Hepatocyte (in vitro differentiated cells): ENCODE results near the gene HMGXB4. TPM values are rescaled to one million over a fixed set of nuclear protein-coding genes. Genes with fewer than 3 reads are reported as not detected.

Experiments
- DNase-seq: peaks from one replicate; pipeline ENCODE4 v3.0.0-alpha.2; 2016; ENCODE audit warnings: low spot score
- H2AFZ ChIP-seq: fragments of 200-600 bp; sonication (generic); 2 replicates; pipeline ENCODE4 v1.6.0; 2016; ENCODE audit warnings: antibody characterized with exemption, mild to moderate bottlenecking
- H3K27ac ChIP-seq: fragments of 200-600 bp; sonication (generic); 2 replicates; pipeline ENCODE4 v1.5.1; 2016; ENCODE audit warnings: mild to moderate bottlenecking
- H3K27me3 ChIP-seq: fragments of 200-600 bp; sonication (generic); 2 replicates; pipeline ENCODE4 v1.6.1; 2016
- H3K36me3 ChIP-seq: fragments of 200-600 bp; sonication (generic); replicated peaks from 2 replicates; pipeline ENCODE4 v1.5.1; 2016; ENCODE audit warnings: low read depth; ENCODE audit not compliant: insufficient read depth
- H3K4me1 ChIP-seq: fragments of 200-600 bp; sonication (generic); 2 replicates; pipeline ENCODE4 v1.5.1; 2016; ENCODE audit warnings: mild to moderate bottlenecking, moderate library complexity; ENCODE audit not compliant: insufficient read depth
- H3K4me2 ChIP-seq: fragments of 200-600 bp; sonication (generic); 2 replicates; pipeline ENCODE4 v1.6.0; 2016
- H3K4me3 ChIP-seq: fragments of 200-600 bp; sonication (generic); 2 replicates; pipeline ENCODE4 v1.5.1; 2016; ENCODE audit warnings: mild to moderate bottlenecking
- H3K79me2 ChIP-seq: fragments of 200-600 bp; sonication (generic); 2 replicates; pipeline ENCODE4 v1.6.0; 2017; ENCODE audit warnings: mild to moderate bottlenecking
- H3K9me2 ChIP-seq: fragments of 200-600 bp; sonication (generic); replicated peaks from 2 replicates; pipeline ENCODE4 v1.6.0; 2017; ENCODE audit warnings: mild to moderate bottlenecking; ENCODE audit not compliant: insufficient read depth
- H3K9me3 ChIP-seq: fragments of 200-600 bp; sonication (generic); 2 replicates; pipeline ENCODE4 v1.5.1; 2016; ENCODE audit warnings: low read depth, mild to moderate bottlenecking
- H4K20me1 ChIP-seq: fragments of 200-600 bp; sonication (generic); 2 replicates; pipeline ENCODE4 v1.6.0; 2016; ENCODE audit warnings: mild to moderate bottlenecking; ENCODE audit not compliant: insufficient read depth, poor library complexity, severe bottlenecking
- CTCF ChIP-seq: fragments of 200-600 bp; sonication (generic); IDR thresholded peaks from 2 replicates; pipeline ENCODE4 v1.5.1; 2016; ENCODE audit warnings: antibody characterized with exemption, mild to moderate bottlenecking; ENCODE audit not compliant: poor library complexity
- EZH2 ChIP-seq: fragments of 200-600 bp; sonication (generic); IDR thresholded peaks from 2 replicates; pipeline ENCODE4 v1.6.1; 2016; ENCODE audit warnings: antibody characterized with exemption, mild to moderate bottlenecking, borderline replicate concordance
- EZH2phosphoT487 ChIP-seq: fragments of 200-600 bp; sonication (generic); IDR thresholded peaks from one replicate; pipeline ENCODE4 v1.6.1; 2018; ENCODE audit warnings: antibody characterized with exemption, mild to moderate bottlenecking, low read depth, moderate library complexity; ENCODE audit not compliant: unreplicated experiment, severe bottlenecking
- WGBS: methylation state at CpG from one replicate; pipeline ENCODE4 v1.1.6; 2016; ENCODE audit warnings: low lambda C conversion rate; ENCODE audit errors: missing lambda C conversion rate; 5-methylcytosine and 5-hydroxymethylcytosine counted together
- polyA plus RNA-seq: library from polyadenylated mRNA; unstranded; fragments of >200 nt; fragmentation: Nextera tagmentation; extraction: Ambion mirVana; gene quantifications from 2 replicates; pipeline ENCODE4 v1.2.1, GENCODE V29; 2016
- total RNA-seq: library from RNA; depleted of rRNA; stranded (reverse); fragments of >200 nt; gene quantifications from 2 replicates; pipeline ENCODE4 v1.2.3, GENCODE V29; 2014

The HMGXB4 gene
- total and polyA plus RNA-seq, 2 experiments from 2014 or later, result 17.2 to 19.0 TPM

- H3K4me3 ChIP-seq, result no peak overlapping the region
- TF ChIP-seq EZH2 (no peak), CTCF (no peak), EZH2phosphoT487 (no peak)
- H3K36me3 ChIP-seq, result no peaks in the 10 kb centered on the region
- no peak for DNase-seq
- H3K9me3 ChIP-seq, result no peaks in the 10 kb centered on the region
- peaks cover 40% of the 10 kb centered on the region for H3K4me1 ChIP-seq
- H3K27ac ChIP-seq, result peak overlapping the region; percentile 89
- H2AFZ ChIP-seq, result no peak overlapping the region
- peaks cover 64% of the 10 kb centered on the region for H3K79me2 ChIP-seq
- 85% methylated on average over 16 of the region's 16 CpGs for WGBS
- H3K4me2 ChIP-seq, result no peak overlapping the region
- no peaks in the 10 kb centered on the region for H3K9me2 ChIP-seq
- no peaks in the 10 kb centered on the region for H3K27me3 ChIP-seq
- peaks cover 50% of the 10 kb centered on the region for H4K20me1 ChIP-seq
These were observed 57.1 kb downstream of the HMGXB4 start for GRCh38 chr22:35314161-35314942.

- TF ChIP-seq EZH2phosphoT487 (no peak), EZH2 (no peak), CTCF (no peak)
- Histone ChIP-seq H3K4me3 (no peak overlapping the region), H4K20me1 (peaks cover 55% of the 10 kb centered on the region), H3K27me3 (no peaks in the 10 kb centered on the region), H2AFZ (no peak overlapping the region), H3K9me3 (no peaks in the 10 kb centered on the region), H3K4me1 (peaks cover 33% of the 10 kb centered on the region), H3K27ac (no peak overlapping the region), H3K9me2 (no peaks in the 10 kb centered on the region), H3K4me2 (no peak overlapping the region), H3K79me2 (peaks cover 55% of the 10 kb centered on the region), H3K36me3 (no peaks in the 10 kb centered on the region)
- 87% methylated on average over 11 of the region's 12 CpGs for WGBS
- DNase-seq, result no peak
These were observed 58.0 kb downstream of the HMGXB4 start for GRCh38 chr22:35315141-35315854.

DNA sequence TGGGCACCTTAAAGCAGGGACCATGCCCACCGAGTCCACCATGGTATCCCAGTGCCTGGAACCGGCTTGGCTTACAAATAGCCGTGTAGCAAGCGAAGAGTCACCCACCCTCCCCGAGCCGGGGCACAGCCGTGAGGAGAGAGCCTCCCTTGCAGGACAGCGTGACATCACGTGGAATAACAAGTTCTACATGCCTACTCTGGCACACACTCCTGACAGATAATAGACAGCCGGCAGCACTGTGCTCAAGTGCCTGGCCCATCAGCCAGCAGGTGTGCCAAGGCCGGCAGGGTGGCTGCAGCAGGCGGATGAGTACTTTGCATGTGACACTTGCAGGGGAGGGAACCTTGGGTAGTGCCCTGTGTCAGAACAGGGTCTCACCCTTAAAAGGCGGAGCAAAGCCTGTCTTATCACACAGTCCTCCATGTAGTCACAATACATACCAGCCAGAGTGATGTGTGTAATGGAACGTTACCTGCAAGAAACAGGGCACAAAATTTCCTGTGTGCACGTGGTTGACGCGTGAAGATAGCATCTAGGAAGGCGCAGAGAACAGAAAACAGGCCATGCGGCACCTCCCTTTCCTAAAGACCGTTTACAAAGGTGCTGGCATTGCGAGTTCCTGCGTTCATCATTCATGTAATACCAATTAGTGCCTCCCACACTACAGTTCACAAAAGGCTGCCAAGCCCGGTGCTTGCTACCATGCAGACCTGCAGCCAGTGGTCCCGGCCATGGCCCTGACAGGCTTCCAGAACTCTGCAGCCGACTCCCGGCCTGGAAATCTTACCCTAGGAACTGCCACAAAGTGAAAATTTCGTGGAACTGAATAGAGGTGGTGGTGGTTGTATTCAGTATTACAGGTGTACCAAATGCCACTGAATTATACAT is 58.8 kb downstream of the HMGXB4 start:
- Histone ChIP-seq H3K9me2 (no peaks in the 10 kb centered on the region), H3K9me3 (no peaks in the 10 kb centered on the region), H2AFZ (no peak overlapping the region), H4K20me1 (peaks cover 53% of the 10 kb centered on the region), H3K27me3 (no peaks in the 10 kb centered on the region), H3K36me3 (no peaks in the 10 kb centered on the region), H3K27ac (no peak overlapping the region), H3K79me2 (peaks cover 50% of the 10 kb centered on the region), H3K4me3 (no peak overlapping the region), H3K4me2 (no peak overlapping the region), H3K4me1 (peaks cover 26% of the 10 kb centered on the region)
- 84% methylated on average over 27 of the region's 27 CpGs for WGBS
- no peak for TF ChIP-seq EZH2phosphoT487
- TF ChIP-seq EZH2, result no peak
- TF ChIP-seq CTCF, result no peak
- DNase-seq, result no peak
